Loucy (cell line): ENCODE measurements around the gene BRAP.
"Not testable (repeated sequence)": the region's sequence is repeated elsewhere in the genome, so short reads cannot be mapped to it uniquely, and the experiment has no call there.

Experiments
- H2AFZ ChIP-seq: fragments of 200-600 bp; sonication (generic); 2 replicates; pipeline ENCODE4 v1.6.0; 2016; ENCODE audit warnings: antibody characterized with exemption, mild to moderate bottlenecking, low read length, moderate library complexity
- H3F3A ChIP-seq: fragments of 200-600 bp; 2 replicates; pipeline ENCODE4 v1.6.0; 2016; ENCODE audit warnings: antibody characterized with exemption, low read depth, mild to moderate bottlenecking
- H3K27me3 ChIP-seq: fragments of 200-600 bp; sonication (generic); 2 replicates; pipeline ENCODE4 v1.6.1; 2014; ENCODE audit warnings: low read length, mild to moderate bottlenecking; ENCODE audit not compliant: insufficient read depth, poor library complexity, severe bottlenecking
- H3K36me3 ChIP-seq: fragments of 200-600 bp; sonication (generic); 2 replicates; pipeline ENCODE4 v1.6.1; 2016; ENCODE audit warnings: low read length; ENCODE audit not compliant: insufficient read depth
- H3K4me1 ChIP-seq: fragments of 200-600 bp; sonication (generic); 2 replicates; pipeline ENCODE4 v1.5.1; 2014; ENCODE audit warnings: low read length, mild to moderate bottlenecking; ENCODE audit not compliant: insufficient read depth, poor library complexity, severe bottlenecking
- H3K4me2 ChIP-seq: fragments of 200-600 bp; sonication (generic); 2 replicates; pipeline ENCODE4 v1.6.0; 2014; ENCODE audit warnings: antibody characterized with exemption, low read length, low read depth, mild to moderate bottlenecking; ENCODE audit not compliant: poor library complexity, severe bottlenecking
- H3K4me3 ChIP-seq: fragments of 200-600 bp; sonication (generic); 2 replicates; pipeline ENCODE4 v1.5.1; 2014; ENCODE audit warnings: low read length, mild to moderate bottlenecking, mixed read lengths; ENCODE audit not compliant: poor library complexity, severe bottlenecking
- H3K79me2 ChIP-seq: fragments of 200-600 bp; sonication (generic); 2 replicates; pipeline ENCODE4 v1.6.1; 2014; ENCODE audit warnings: low read length; ENCODE audit not compliant: insufficient read depth
- H3K9ac ChIP-seq: fragments of 200-600 bp; sonication (generic); 2 replicates; pipeline ENCODE4 v1.6.0; 2014; ENCODE audit warnings: mild to moderate bottlenecking, low read depth, low read length, moderate library complexity; ENCODE audit not compliant: poor library complexity, severe bottlenecking
- H3K9me2 ChIP-seq: fragments of 200-600 bp; sonication (generic); replicated peaks from 2 replicates; pipeline ENCODE4 v1.6.1; 2016; ENCODE audit warnings: low read depth, low read length, mixed read lengths
- H3K9me3 ChIP-seq: fragments of 200-600 bp; sonication (generic); 2 replicates; pipeline ENCODE4 v1.6.1; 2014; ENCODE audit warnings: mild to moderate bottlenecking, antibody characterized with exemption, low read length, low read depth; ENCODE audit not compliant: insufficient read depth
- H4K20me1 ChIP-seq: fragments of 200-600 bp; sonication (generic); 2 replicates; pipeline ENCODE4 v1.6.0; 2014; ENCODE audit warnings: antibody characterized with exemption, low read length, mild to moderate bottlenecking; ENCODE audit not compliant: insufficient read depth, poor library complexity, severe bottlenecking
- CTCF ChIP-seq: fragments of 200-600 bp; sonication (generic); conservative IDR thresholded peaks from 2 replicates; pipeline ENCODE4 v1.5.1; 2014; ENCODE audit warnings: mild to moderate bottlenecking, antibody characterized with exemption, low read length
- EZH2phosphoT487 ChIP-seq: fragments of 200-600 bp; IDR thresholded peaks from 2 replicates; pipeline ENCODE4 v1.6.1; 2018; ENCODE audit warnings: antibody characterized with exemption, mild to moderate bottlenecking, moderate library complexity, borderline replicate concordance

BRAP gene

GRCh38 chr12:111597831-111598636 is 87.7 kb downstream of the BRAP start:
- no peak for TF ChIP-seq EZH2phosphoT487
- no peak for TF ChIP-seq CTCF
- Histone ChIP-seq H3K36me3 (no peaks in the 10 kb centered on the region), H3K4me2 (peak overlapping the region; percentile 74), H3K4me3 (peak overlapping the region; percentile 80), H3K4me1 (peaks cover 33% of the 10 kb centered on the region), H3K9me2 (no peaks in the 10 kb centered on the region), H3K27me3 (no peaks in the 10 kb centered on the region), H2AFZ (peak overlapping the region; percentile 72; the same call in 1 of the 2 replicates), H4K20me1 (peaks cover 52% of the 10 kb centered on the region), H3F3A (no peaks in the 10 kb centered on the region), H3K9me3 (no peaks in the 10 kb centered on the region), H3K79me2 (peaks cover 55% of the 10 kb centered on the region), H3K9ac (peak overlapping the region; percentile 74)

GRCh38 chr12:111596985-111597830 is 88.5 kb downstream of the BRAP start:
- Histone ChIP-seq H3K27me3 (no peaks in the 10 kb centered on the region), H3K36me3 (no peaks in the 10 kb centered on the region), H4K20me1 (peaks cover 52% of the 10 kb centered on the region), H3K4me2 (peak overlapping the region; percentile 74), H3K4me3 (peak overlapping the region; percentile 80), H3F3A (no peaks in the 10 kb centered on the region), H3K9me3 (no peaks in the 10 kb centered on the region), H3K79me2 (peaks cover 63% of the 10 kb centered on the region), H2AFZ (peak overlapping the region; percentile 72; the same call in 1 of the 2 replicates), H3K4me1 (peaks cover 33% of the 10 kb centered on the region), H3K9ac (peak overlapping the region; percentile 74), H3K9me2 (no peaks in the 10 kb centered on the region)
- no peak for TF ChIP-seq CTCF
- no peak for TF ChIP-seq EZH2phosphoT487

GRCh38 chr12:111595341-111595835 is 90.4 kb downstream of the BRAP start:
- not testable (repeated sequence) for H3F3A ChIP-seq, H3K27me3 ChIP-seq, H3K9me2 ChIP-seq, H3K36me3 ChIP-seq, H2AFZ ChIP-seq, H3K9me3 ChIP-seq
- H3K4me3 ChIP-seq: peak overlapping the region; percentile 80
- H3K4me1 ChIP-seq: peaks cover 34% of the 10 kb centered on the region
- peak overlapping the region; percentile 74 for H3K9ac ChIP-seq
- peak overlapping the region; percentile 74 for H3K4me2 ChIP-seq
- peaks cover 56% of the 10 kb centered on the region for H4K20me1 ChIP-seq
- H3K79me2 ChIP-seq: peaks cover 81% of the 10 kb centered on the region
